ENCODE results near the gene MIP.
A peak's percentile ranks its signal among the peaks of the same experiment; 100 is the strongest.

Gene MIP

DNA sequence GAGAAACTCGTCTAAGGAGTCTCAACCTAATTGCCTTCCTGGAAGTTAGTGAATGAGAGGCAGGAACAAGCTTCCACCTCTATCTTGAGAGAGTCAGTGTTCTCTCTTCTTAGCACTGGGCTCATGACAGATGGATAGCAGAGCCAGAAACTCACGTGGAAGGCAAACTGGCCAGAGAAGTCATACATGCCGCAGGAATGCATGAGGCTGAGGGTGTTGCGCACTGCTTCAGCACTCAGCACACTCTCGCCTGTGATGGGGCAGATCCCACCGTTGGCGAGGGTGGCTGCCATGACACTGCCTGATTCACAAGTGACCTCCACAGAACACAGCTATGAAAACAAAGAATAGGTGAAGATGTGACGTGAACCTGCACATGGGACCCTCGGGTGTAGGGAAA is 19.9 kb upstream of the MIP start:
- H3K4me3 ChIP-seq (ENCODE audit: low read depth, low read length), result no peak overlapping the region
- no peak for DNase-seq (ENCODE audit: low read depth)
- TF ChIP-seq, protein P1, sequence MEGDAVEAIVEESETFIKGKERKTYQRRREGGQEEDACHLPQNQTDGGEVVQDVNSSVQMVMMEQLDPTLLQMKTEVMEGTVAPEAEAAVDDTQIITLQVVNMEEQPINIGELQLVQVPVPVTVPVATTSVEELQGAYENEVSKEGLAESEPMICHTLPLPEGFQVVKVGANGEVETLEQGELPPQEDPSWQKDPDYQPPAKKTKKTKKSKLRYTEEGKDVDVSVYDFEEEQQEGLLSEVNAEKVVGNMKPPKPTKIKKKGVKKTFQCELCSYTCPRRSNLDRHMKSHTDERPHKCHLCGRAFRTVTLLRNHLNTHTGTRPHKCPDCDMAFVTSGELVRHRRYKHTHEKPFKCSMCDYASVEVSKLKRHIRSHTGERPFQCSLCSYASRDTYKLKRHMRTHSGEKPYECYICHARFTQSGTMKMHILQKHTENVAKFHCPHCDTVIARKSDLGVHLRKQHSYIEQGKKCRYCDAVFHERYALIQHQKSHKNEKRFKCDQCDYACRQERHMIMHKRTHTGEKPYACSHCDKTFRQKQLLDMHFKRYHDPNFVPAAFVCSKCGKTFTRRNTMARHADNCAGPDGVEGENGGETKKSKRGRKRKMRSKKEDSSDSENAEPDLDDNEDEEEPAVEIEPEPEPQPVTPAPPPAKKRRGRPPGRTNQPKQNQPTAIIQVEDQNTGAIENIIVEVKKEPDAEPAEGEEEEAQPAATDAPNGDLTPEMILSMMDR (IDR thresholded peaks at IDR 0.05; ENCODE audit: low read depth, low read length, missing control alignments), result no peak

DNA sequence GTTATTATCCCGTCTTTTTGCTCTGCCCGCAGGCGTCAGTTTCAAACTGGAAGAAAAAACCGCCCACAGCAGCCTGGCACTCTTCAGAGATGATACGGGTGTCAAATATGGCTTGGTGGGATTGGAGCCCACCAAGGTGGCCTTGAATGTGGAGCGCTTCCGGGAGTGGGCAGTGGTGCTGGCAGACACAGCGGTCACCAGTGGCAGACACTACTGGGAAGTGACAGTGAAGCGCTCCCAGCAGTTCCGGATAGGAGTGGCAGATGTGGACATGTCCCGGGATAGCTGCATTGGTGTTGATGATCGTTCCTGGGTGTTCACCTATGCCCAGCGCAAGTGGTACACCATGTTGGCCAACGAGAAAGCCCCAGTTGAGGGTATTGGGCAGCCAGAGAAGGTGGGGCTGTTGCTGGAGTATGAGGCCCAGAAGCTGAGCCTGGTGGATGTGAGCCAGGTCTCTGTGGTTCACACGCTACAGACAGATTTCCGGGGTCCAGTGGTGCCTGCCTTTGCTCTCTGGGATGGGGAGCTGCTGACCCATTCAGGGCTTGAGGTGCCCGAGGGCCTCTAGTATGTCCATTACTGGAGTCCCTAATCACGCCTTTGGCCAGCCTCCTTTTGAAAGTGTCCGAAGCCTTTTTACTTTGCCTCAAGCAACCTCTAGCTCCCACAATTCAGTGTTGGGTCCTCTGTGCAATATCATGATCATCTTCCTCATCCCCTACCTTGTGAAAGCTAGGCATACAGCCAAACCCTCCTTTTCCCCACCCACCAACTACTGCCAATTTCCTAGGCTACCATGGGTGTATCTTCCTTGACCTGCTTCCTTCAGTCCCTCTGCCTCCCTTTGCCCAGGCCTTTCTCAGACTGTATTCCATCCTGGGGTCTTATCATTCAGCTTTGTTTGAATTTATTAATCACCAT is 14.8 kb upstream of the MIP start:
- no peak for DNase-seq (ENCODE audit: low read depth)
- TF ChIP-seq, protein P1 (IDR thresholded peaks at IDR 0.05; ENCODE audit: low read depth, low read length, missing control alignments), result no peak
- H3K4me3 ChIP-seq (ENCODE audit: low read depth, low read length), result peak overlapping the region; percentile 90

DNA sequence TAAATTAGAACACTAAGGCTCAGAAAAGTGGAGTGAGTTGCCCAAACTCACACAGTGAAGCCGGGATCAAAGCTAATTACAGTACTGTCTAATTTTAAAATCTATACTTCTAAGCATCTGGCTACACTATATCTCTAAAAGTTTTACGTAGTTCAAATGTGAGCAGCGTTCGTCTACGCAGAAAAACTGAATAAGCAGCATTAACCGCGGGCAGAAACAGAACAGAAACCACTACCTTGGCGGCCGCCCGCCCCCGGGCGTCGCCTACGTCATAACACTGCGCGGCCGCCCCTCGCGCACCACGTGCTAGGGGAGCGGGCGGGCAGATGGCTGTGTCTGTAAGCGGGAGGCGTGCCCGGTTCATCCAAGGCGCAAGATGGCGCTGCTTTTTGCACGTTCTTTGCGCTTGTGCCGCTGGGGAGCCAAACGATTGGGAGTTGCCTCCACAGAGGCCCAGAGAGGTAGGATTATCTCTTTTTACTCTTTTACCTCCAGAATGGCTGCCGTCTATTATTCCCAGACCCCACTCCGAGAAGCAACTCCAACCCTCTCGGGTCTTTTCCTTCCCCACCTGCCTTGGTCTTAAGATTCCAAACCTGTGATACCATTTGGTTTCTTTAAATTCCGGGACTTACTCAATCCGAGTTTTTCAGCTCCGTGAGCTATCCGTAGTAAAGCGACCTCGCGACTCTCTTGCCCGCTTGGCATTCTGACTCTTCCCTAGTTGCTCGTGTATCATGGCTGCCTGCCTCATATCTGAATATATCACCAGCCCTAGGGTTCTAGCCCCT is 14.0 kb upstream of the MIP start, which contains the start of gene SPRYD4:
TSS of gene SPRYD4 (plus strand) at position 363 of the 791 bp plus-strand sequence. CDS start at position 377, 14 bp downstream.
- H3K4me3 ChIP-seq (ENCODE audit: low read depth, low read length), result peak within 1 kb of the TSS; percentile 90
- TF ChIP-seq, protein P1 (IDR thresholded peaks at IDR 0.05; ENCODE audit: low read depth, low read length, missing control alignments), result peak; percentile 27
- DNase-seq (ENCODE audit: low read depth), result peak; percentile 86

DNA sequence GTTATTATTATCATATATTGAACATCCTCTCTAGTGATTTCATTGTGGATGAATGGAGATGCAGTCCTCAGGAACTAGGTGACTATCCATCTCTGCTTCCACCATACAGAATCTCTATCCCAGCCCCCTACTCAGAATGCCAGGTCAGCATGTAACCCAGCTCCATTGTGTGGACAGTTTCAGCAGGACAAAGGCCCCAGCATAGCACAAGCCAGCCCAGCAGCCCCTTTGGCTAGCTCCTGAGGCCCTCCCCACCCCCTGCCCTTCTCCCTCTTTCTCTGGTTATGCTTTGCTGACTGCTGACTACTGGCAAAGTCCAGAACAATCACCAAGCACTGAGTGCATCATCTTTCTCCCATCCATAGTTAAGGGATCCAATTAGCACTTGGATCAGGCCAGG is 8.1 kb upstream of the MIP start:
- H3K4me3 ChIP-seq (ENCODE audit: low read depth, low read length), result no peak overlapping the region
- no peak for DNase-seq (ENCODE audit: low read depth)
- TF ChIP-seq, protein P1 (IDR thresholded peaks at IDR 0.05; ENCODE audit: low read depth, low read length, missing control alignments), result no peak

DNA sequence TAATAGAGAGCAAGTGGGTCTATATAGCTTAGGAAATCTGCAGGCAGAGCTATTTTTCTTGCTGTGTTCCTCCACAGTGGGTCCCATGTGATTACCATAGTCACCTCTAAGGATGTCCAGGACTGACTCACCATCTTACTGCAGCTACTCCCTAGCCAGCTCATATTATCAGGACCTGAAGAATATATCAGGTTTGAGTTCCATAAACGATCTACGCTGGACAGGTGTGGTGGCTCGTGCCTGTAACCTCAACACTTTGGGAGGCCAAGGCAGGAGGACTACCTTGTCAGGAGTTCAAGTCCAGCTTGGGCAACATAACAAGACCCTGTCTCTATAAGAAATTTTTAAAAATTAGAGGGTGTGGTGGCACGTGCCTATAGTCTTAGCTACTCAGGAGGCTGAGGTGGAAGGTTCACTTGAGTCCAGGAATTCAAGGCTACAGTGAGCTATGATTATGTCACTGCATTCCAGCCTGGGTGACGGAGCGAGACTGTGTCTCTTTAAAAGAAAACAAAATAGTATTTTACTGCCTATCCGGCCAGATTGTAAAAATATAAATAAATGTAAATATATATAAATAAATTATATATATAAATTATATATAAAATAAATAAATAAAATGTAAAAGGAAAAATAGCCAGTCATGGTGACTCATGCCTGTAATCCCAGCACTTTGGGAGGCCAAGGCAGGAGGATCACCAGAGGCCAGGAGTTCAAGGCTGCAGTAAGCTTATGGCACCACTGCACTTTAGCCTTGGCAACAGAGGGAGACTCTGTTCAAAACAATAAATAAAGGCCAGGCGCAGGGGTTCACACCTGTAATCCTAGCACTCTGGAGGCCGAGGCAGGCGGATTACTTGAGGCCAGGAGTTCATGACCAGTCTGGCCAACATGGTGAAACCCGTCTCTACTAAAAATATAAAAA is 7.0 kb upstream of the MIP start:
- TF ChIP-seq, protein P1 (IDR thresholded peaks at IDR 0.05; ENCODE audit: low read depth, low read length, missing control alignments), result no peak
- H3K4me3 ChIP-seq (ENCODE audit: low read depth, low read length), result no peak overlapping the region
- no peak for DNase-seq (ENCODE audit: low read depth)

DNA sequence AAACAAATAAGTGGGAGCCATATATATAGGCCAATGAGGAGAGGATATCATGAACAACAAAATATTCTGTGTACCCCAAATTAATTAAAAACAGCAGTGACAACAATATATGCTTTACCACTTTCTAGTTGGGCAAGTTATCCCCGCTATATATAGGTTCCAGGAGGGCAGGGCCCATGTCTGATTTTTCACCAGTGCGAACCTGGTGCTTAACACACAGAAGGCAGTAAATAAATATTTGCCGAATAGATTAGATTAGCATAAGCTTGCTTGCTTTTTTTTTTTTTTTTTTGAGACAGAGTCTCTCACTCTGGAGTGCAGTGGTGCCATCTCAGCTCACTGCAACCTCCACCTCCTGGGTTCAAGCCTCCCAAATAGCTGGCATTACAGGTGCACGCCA is 3.4 kb upstream of the MIP start:
- TF ChIP-seq, protein P1 (IDR thresholded peaks at IDR 0.05; ENCODE audit: low read depth, low read length, missing control alignments), result no peak
- H3K4me3 ChIP-seq (ENCODE audit: low read depth, low read length), result no peak overlapping the region

More for the DNA sequence above, 3.4 kb upstream of the MIP start:
- no peak for DNase-seq (ENCODE audit: low read depth)

Data from GM12864 (cell line).